ENCODE measurements around the gene CPE. TPM values are rescaled to one million over a fixed set of nuclear protein-coding genes. Genes with fewer than 3 reads are reported as not detected.

Gene CPE
- total RNA-seq, 1 experiment from 2014 or later, result 29.3 TPM

DNA sequence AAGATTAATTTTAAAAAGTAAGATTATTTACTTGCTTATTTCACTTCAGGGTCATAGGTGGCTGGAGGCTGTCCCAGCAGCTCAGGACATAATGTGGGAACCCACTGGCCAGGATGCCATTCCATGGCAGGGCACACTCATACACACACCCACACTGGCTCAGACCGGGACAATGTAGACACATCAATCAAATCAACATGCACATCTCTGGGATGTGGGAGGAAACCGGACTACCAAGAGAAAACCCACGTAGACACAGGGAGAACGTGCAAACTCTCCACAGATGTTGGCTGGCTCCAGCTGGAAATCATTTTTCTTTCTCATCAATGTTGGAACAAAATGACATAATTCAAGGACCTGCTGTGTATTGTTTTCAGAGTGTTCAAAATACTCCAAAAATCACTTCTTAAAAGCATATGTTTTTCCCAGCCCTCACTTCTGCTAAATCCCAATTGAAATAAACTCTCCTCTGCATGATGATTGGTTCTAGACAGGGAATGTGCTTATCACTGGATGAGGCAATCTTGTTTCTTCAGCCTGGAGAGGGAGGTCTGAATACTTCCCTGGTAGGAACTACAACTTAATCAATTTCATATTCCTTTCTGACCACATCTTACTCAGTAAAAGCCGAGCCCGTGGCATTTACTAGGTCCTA, 18.6 kb upstream of the CPE start:
- DNase-seq (ENCODE audit: low read depth, low spot score) (no peak), ATAC-seq (no peak)
- ChIA-PET RAD21 (ENCODE audit: low non-redundant PET in 1 of 2, low total read pairs in 2 of 2, uncharacterized antibody in 2 of 2, unreplicated experiment in 2 of 2) (no interaction called here), CTCF (interaction anchor here (0.9 to 1.0 kb wide), 2 partner anchors 17 to 229 kb away, joined by 3 read pairs; no protein-coding TSS in a partner anchor), POLR2A (no interaction called here)
- Histone ChIP-seq H3K79me2 (ENCODE audit: insufficient read depth, low read length) (no peaks in the 10 kb centered on the region), H3K27ac (ENCODE audit: low read depth, low read length) (no peak overlapping the region), H3K36me3 (ENCODE audit: control insufficient read depth in 1 of 2, insufficient read depth in 2 of 2, low read length in 2 of 2) (no peaks in the 10 kb centered on the region), H3K27me3 (ENCODE audit: insufficient read depth, low read length) (no peaks in the 10 kb centered on the region), H3K9me3 (ENCODE audit: control insufficient read depth in 1 of 2, insufficient read depth in 1 of 2, low read depth in 1 of 2, low read length in 2 of 2) (no peaks in the 10 kb centered on the region), H3K4me2 (ENCODE audit: low read length) (no peak overlapping the region), H4K20me1 (ENCODE audit: insufficient read depth) (no peaks in the 10 kb centered on the region), H2AFZ (ENCODE audit: low read depth, low read length, poor library complexity, severe bottlenecking) (no peak overlapping the region), H3K9ac (ENCODE audit: low read length) (no peak overlapping the region), H3K9me2 (ENCODE audit: insufficient read depth) (no peaks in the 10 kb centered on the region), H3K4me3 (replicated peaks in 1 of 2; ENCODE audit: low read depth in 1 of 2, low read length in 2 of 2) (no peak overlapping the region), H3K4me1 (ENCODE audit: control insufficient read depth in 1 of 2, insufficient read depth in 2 of 2, low read length in 2 of 2) (peaks cover 0 to 3% of the 10 kb centered on the region in 2 experiments; a peak in 2 of 4 replicates)
- intact Hi-C loops (cut with micrococcal nuclease), result no loop called here
- BruUV-seq (replicated peaks), result no TSS peak
- TF ChIP-seq, protein P1, sequence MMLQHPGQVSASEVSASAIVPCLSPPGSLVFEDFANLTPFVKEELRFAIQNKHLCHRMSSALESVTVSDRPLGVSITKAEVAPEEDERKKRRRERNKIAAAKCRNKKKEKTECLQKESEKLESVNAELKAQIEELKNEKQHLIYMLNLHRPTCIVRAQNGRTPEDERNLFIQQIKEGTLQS (IDR thresholded peaks at IDR 0.05), result no peak
- TF ChIP-seq CBX3 (IDR thresholded peaks at IDR 0.05; ENCODE audit: low read depth) (no peak), EGR1 (IDR thresholded peaks at IDR 0.05; ENCODE audit: low read depth) (no peak), ELF1 (IDR thresholded peaks at IDR 0.05; ENCODE audit: borderline replicate concordance, low read depth) (no peak), JUND (IDR thresholded peaks at IDR 0.05) (no peak), EZH2 (IDR thresholded peaks at IDR 0.05) (no peak), TCF7L2 (IDR thresholded peaks at IDR 0.05; ENCODE audit: borderline replicate concordance, extremely low read depth, insufficient read depth, insufficient read length) (no peak), EZH2phosphoT487 (IDR thresholded peaks at IDR 0.05; ENCODE audit: borderline replicate concordance) (no peak), SRF (IDR thresholded peaks at IDR 0.05; ENCODE audit: low read depth) (no peak), RAD21 (IDR thresholded peaks at IDR 0.05; ENCODE audit: low read depth) (no peak), FOSL1 (IDR thresholded peaks at IDR 0.05; ENCODE audit: low read depth) (no peak), POLR2A (IDR thresholded peaks at IDR 0.05; ENCODE audit: borderline replicate concordance, extremely low read depth, insufficient read depth, insufficient read length) (no peak), ZFX (IDR thresholded peaks at IDR 0.05) (no peak)
- TF ChIP-seq, protein P2, sequence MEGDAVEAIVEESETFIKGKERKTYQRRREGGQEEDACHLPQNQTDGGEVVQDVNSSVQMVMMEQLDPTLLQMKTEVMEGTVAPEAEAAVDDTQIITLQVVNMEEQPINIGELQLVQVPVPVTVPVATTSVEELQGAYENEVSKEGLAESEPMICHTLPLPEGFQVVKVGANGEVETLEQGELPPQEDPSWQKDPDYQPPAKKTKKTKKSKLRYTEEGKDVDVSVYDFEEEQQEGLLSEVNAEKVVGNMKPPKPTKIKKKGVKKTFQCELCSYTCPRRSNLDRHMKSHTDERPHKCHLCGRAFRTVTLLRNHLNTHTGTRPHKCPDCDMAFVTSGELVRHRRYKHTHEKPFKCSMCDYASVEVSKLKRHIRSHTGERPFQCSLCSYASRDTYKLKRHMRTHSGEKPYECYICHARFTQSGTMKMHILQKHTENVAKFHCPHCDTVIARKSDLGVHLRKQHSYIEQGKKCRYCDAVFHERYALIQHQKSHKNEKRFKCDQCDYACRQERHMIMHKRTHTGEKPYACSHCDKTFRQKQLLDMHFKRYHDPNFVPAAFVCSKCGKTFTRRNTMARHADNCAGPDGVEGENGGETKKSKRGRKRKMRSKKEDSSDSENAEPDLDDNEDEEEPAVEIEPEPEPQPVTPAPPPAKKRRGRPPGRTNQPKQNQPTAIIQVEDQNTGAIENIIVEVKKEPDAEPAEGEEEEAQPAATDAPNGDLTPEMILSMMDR (IDR thresholded peaks at IDR 0.05 in 2 of 3, conservative IDR thresholded peaks at IDR 0.05 in 1 of 3; ENCODE audit: borderline replicate concordance in 1 of 3, insufficient read depth in 1 of 3, low read depth in 2 of 3, low read length in 2 of 3), result no peak
- TF ChIP-seq, protein P3, sequence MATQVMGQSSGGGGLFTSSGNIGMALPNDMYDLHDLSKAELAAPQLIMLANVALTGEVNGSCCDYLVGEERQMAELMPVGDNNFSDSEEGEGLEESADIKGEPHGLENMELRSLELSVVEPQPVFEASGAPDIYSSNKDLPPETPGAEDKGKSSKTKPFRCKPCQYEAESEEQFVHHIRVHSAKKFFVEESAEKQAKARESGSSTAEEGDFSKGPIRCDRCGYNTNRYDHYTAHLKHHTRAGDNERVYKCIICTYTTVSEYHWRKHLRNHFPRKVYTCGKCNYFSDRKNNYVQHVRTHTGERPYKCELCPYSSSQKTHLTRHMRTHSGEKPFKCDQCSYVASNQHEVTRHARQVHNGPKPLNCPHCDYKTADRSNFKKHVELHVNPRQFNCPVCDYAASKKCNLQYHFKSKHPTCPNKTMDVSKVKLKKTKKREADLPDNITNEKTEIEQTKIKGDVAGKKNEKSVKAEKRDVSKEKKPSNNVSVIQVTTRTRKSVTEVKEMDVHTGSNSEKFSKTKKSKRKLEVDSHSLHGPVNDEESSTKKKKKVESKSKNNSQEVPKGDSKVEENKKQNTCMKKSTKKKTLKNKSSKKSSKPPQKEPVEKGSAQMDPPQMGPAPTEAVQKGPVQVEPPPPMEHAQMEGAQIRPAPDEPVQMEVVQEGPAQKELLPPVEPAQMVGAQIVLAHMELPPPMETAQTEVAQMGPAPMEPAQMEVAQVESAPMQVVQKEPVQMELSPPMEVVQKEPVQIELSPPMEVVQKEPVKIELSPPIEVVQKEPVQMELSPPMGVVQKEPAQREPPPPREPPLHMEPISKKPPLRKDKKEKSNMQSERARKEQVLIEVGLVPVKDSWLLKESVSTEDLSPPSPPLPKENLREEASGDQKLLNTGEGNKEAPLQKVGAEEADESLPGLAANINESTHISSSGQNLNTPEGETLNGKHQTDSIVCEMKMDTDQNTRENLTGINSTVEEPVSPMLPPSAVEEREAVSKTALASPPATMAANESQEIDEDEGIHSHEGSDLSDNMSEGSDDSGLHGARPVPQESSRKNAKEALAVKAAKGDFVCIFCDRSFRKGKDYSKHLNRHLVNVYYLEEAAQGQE (IDR thresholded peaks at IDR 0.05; ENCODE audit: low read depth), result no peak
- TF ChIP-seq, protein P4, sequence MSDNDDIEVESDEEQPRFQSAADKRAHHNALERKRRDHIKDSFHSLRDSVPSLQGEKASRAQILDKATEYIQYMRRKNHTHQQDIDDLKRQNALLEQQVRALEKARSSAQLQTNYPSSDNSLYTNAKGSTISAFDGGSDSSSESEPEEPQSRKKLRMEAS (IDR thresholded peaks at IDR 0.05), result no peak
- TF ChIP-seq, protein P5, sequence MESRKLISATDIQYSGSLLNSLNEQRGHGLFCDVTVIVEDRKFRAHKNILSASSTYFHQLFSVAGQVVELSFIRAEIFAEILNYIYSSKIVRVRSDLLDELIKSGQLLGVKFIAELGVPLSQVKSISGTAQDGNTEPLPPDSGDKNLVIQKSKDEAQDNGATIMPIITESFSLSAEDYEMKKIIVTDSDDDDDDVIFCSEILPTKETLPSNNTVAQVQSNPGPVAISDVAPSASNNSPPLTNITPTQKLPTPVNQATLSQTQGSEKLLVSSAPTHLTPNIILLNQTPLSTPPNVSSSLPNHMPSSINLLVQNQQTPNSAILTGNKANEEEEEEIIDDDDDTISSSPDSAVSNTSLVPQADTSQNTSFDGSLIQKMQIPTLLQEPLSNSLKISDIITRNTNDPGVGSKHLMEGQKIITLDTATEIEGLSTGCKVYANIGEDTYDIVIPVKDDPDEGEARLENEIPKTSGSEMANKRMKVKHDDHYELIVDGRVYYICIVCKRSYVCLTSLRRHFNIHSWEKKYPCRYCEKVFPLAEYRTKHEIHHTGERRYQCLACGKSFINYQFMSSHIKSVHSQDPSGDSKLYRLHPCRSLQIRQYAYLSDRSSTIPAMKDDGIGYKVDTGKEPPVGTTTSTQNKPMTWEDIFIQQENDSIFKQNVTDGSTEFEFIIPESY (IDR thresholded peaks at IDR 0.05; ENCODE audit: extremely low read depth, insufficient replicate concordance, low read length), result no peak

Data from HCT116 (cell line).